ENCODE data around the gene NDE1.

NDE1 gene

DNA sequence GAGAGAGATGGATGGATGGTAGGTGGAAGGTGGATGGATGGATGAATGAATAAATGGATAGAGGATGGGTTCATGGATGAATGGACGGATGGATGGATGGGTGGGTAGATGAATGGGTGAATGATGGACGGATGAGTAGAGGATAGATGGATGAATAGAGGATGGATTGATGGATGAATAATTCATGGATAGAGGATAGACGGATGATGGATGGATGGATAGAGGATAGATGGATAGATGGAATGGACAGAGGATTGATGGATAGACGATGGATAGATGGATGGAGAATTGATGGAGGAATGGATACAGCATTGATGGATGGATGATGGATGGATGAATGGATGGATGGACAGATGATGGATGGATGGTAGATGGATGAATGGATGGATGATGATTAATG lies 115.1 kb downstream of the NDE1 start:
- Histone ChIP-seq H2BK15ac (replicated peaks; ENCODE audit: low read depth) (no peak overlapping the region), H2AK5ac (ENCODE audit: low read length) (no peak overlapping the region), H3K27me3 (ENCODE audit: insufficient read depth, low read length, poor library complexity) (no peaks in the 10 kb centered on the region), H3K4me3 (ENCODE audit: low read length) (no peak overlapping the region), H3K56ac (ENCODE audit: low read length) (no peak overlapping the region), H2BK5ac (ENCODE audit: low read length) (no peak overlapping the region), H3K36me3 (ENCODE audit: control insufficient read depth, insufficient read depth, low read length) (no peaks in the 10 kb centered on the region), H3K18ac (ENCODE audit: low read length) (no peak overlapping the region), H3K9ac (ENCODE audit: low read length) (no peak overlapping the region), H3K4ac (ENCODE audit: low read depth, low read length) (no peak overlapping the region), H3K79me2 (ENCODE audit: control insufficient read depth, insufficient read depth, low read length) (no peaks in the 10 kb centered on the region), H3K4me1 (ENCODE audit: control insufficient read depth, low read depth, low read length) (no peaks in the 10 kb centered on the region), H3K4me2 (ENCODE audit: low read length) (no peak overlapping the region), H4K5ac (ENCODE audit: low read length) (no peak overlapping the region), H4K8ac (ENCODE audit: low read depth, low read length) (no peak overlapping the region), H3K23ac (ENCODE audit: low read length) (no peak overlapping the region), H2BK120ac (ENCODE audit: low read depth, low read length) (no peak overlapping the region), H3K79me1 (ENCODE audit: low read length) (no peaks in the 10 kb centered on the region), H3K27ac (ENCODE audit: low read depth, low read length) (no peak overlapping the region)
- 100% methylated on average over 2 of the region's 4 CpGs for WGBS (ENCODE audit: extremely low coverage, insufficient coverage, low lambda C conversion rate)
- DNase-seq = no peak

- H3K23ac ChIP-seq (ENCODE audit: low read length) = no peak overlapping the region
- H2BK5ac ChIP-seq (ENCODE audit: low read length) = no peak overlapping the region
- no peaks in the 10 kb centered on the region for H3K79me1 ChIP-seq (ENCODE audit: low read length)
- H3K4me3 ChIP-seq (ENCODE audit: low read length) = no peak overlapping the region
- H2AK5ac ChIP-seq (ENCODE audit: low read length) = no peak overlapping the region
- H3K27me3 ChIP-seq (ENCODE audit: insufficient read depth, low read length, poor library complexity) = no peaks in the 10 kb centered on the region
- H3K27ac ChIP-seq (ENCODE audit: low read depth, low read length) = no peak overlapping the region
- no peak overlapping the region for H4K8ac ChIP-seq (ENCODE audit: low read depth, low read length)
- no peak overlapping the region for H4K5ac ChIP-seq (ENCODE audit: low read length)
- no peak overlapping the region for H3K56ac ChIP-seq (ENCODE audit: low read length)
- H2BK15ac ChIP-seq (replicated peaks; ENCODE audit: low read depth) = no peak overlapping the region
- H3K79me2 ChIP-seq (ENCODE audit: control insufficient read depth, insufficient read depth, low read length) = no peaks in the 10 kb centered on the region
- no CpG with 5 or more reads among the region's 3 CpGs for WGBS (ENCODE audit: extremely low coverage, insufficient coverage, low lambda C conversion rate)
- no peak overlapping the region for H3K4me2 ChIP-seq (ENCODE audit: low read length)
- no peaks in the 10 kb centered on the region for H3K36me3 ChIP-seq (ENCODE audit: control insufficient read depth, insufficient read depth, low read length)
- H3K18ac ChIP-seq (ENCODE audit: low read length) = no peak overlapping the region
- H3K4me1 ChIP-seq (ENCODE audit: control insufficient read depth, low read depth, low read length) = no peaks in the 10 kb centered on the region
- peak; percentile 79 for DNase-seq
- no peak overlapping the region for H2BK120ac ChIP-seq (ENCODE audit: low read depth, low read length)
- no peak overlapping the region for H3K4ac ChIP-seq (ENCODE audit: low read depth, low read length)
- H3K9ac ChIP-seq (ENCODE audit: low read length) = no peak overlapping the region
Observed at GRCh38 chr16:15765880-15766279, 115.8 kb downstream of the NDE1 start.

- no peaks in the 10 kb centered on the region for H3K79me2 ChIP-seq (ENCODE audit: control insufficient read depth, insufficient read depth, low read length)
Observed at GRCh38 chr16:15766918-15767317, 116.9 kb downstream of the NDE1 start.

DNA sequence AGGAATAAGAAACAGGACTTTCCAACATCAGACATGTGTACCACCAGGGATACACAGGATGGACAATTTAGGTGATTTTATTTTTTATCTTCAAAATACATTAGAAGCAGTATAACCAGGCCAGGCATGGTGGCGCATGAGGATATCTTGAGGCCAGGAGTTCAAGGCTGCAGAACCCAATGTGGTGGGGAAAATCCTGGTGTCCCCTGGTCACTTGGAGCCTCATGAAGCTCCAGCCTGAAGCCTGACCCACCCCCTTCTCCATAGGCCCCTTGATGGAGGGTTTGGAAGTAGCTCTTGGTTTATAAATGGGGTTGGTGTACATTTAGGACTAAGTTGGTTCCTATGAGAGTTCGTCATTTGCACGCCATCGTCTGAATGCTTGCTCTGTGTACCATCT lies 118.2 kb downstream of the NDE1 start:
- no peak overlapping the region for H3K4ac ChIP-seq (ENCODE audit: low read depth, low read length)
- no peaks in the 10 kb centered on the region for H3K4me1 ChIP-seq (ENCODE audit: control insufficient read depth, low read depth, low read length)
- H4K5ac ChIP-seq (ENCODE audit: low read length) = no peak overlapping the region
- no peak overlapping the region for H3K27ac ChIP-seq (ENCODE audit: low read depth, low read length)
- no peak for DNase-seq
- no peaks in the 10 kb centered on the region for H3K36me3 ChIP-seq (ENCODE audit: control insufficient read depth, insufficient read depth, low read length)
- H3K27me3 ChIP-seq (ENCODE audit: insufficient read depth, low read length, poor library complexity) = no peaks in the 10 kb centered on the region
- no CpG with 5 or more reads among the region's 4 CpGs for WGBS (ENCODE audit: extremely low coverage, insufficient coverage, low lambda C conversion rate)
- no peak overlapping the region for H2BK120ac ChIP-seq (ENCODE audit: low read depth, low read length)
- H3K4me3 ChIP-seq (ENCODE audit: low read length) = no peak overlapping the region
- no peak overlapping the region for H3K9ac ChIP-seq (ENCODE audit: low read length)
- H4K8ac ChIP-seq (ENCODE audit: low read depth, low read length) = no peak overlapping the region
- no peaks in the 10 kb centered on the region for H3K79me2 ChIP-seq (ENCODE audit: control insufficient read depth, insufficient read depth, low read length)
- H3K18ac ChIP-seq (ENCODE audit: low read length) = no peak overlapping the region
- H2AK5ac ChIP-seq (ENCODE audit: low read length) = no peak overlapping the region
- H3K23ac ChIP-seq (ENCODE audit: low read length) = no peak overlapping the region
- no peaks in the 10 kb centered on the region for H3K79me1 ChIP-seq (ENCODE audit: low read length)
- H3K4me2 ChIP-seq (ENCODE audit: low read length) = no peak overlapping the region
- no peak overlapping the region for H2BK5ac ChIP-seq (ENCODE audit: low read length)
- no peak overlapping the region for H2BK15ac ChIP-seq (replicated peaks; ENCODE audit: low read depth)
- H3K56ac ChIP-seq (ENCODE audit: low read length) = no peak overlapping the region

More at GRCh38 chr16:15766918-15767317, 116.9 kb downstream of the NDE1 start:
- Histone ChIP-seq H2AK5ac (ENCODE audit: low read length) (no peak overlapping the region), H3K4me2 (ENCODE audit: low read length) (no peak overlapping the region), H4K5ac (ENCODE audit: low read length) (no peak overlapping the region), H3K27ac (ENCODE audit: low read depth, low read length) (peak overlapping the region; percentile 18), H3K4me1 (ENCODE audit: control insufficient read depth, low read depth, low read length) (no peaks in the 10 kb centered on the region), H3K36me3 (ENCODE audit: control insufficient read depth, insufficient read depth, low read length) (no peaks in the 10 kb centered on the region), H2BK5ac (ENCODE audit: low read length) (no peak overlapping the region), H3K56ac (ENCODE audit: low read length) (no peak overlapping the region), H3K4ac (ENCODE audit: low read depth, low read length) (no peak overlapping the region), H3K9ac (ENCODE audit: low read length) (no peak overlapping the region), H3K79me1 (ENCODE audit: low read length) (no peaks in the 10 kb centered on the region), H3K27me3 (ENCODE audit: insufficient read depth, low read length, poor library complexity) (no peaks in the 10 kb centered on the region), H3K4me3 (ENCODE audit: low read length) (no peak overlapping the region), H3K23ac (ENCODE audit: low read length) (no peak overlapping the region), H2BK120ac (ENCODE audit: low read depth, low read length) (no peak overlapping the region), H2BK15ac (replicated peaks; ENCODE audit: low read depth) (no peak overlapping the region), H4K8ac (ENCODE audit: low read depth, low read length) (no peak overlapping the region), H3K18ac (ENCODE audit: low read length) (no peak overlapping the region)
- 100% methylated on average over 1 of the region's 5 CpGs for WGBS (ENCODE audit: extremely low coverage, insufficient coverage, low lambda C conversion rate)
- no peak for DNase-seq

GRCh38 chr16:15769239-15769638 lies 119.2 kb downstream of the NDE1 start:
- H3K23ac ChIP-seq (ENCODE audit: low read length) = no peak overlapping the region
- no peak overlapping the region for H2BK15ac ChIP-seq (replicated peaks; ENCODE audit: low read depth)
- H3K56ac ChIP-seq (ENCODE audit: low read length) = no peak overlapping the region
- no peak overlapping the region for H3K9ac ChIP-seq (ENCODE audit: low read length)
- WGBS (ENCODE audit: extremely low coverage, insufficient coverage, low lambda C conversion rate) = no CpG with 5 or more reads among the region's 8 CpGs
- H4K5ac ChIP-seq (ENCODE audit: low read length) = no peak overlapping the region
- no peaks in the 10 kb centered on the region for H3K27me3 ChIP-seq (ENCODE audit: insufficient read depth, low read length, poor library complexity)
- no peaks in the 10 kb centered on the region for H3K36me3 ChIP-seq (ENCODE audit: control insufficient read depth, insufficient read depth, low read length)
- H3K4me1 ChIP-seq (ENCODE audit: control insufficient read depth, low read depth, low read length) = no peaks in the 10 kb centered on the region
- H3K18ac ChIP-seq (ENCODE audit: low read length) = no peak overlapping the region
- H3K79me2 ChIP-seq (ENCODE audit: control insufficient read depth, insufficient read depth, low read length) = no peaks in the 10 kb centered on the region
- H3K27ac ChIP-seq (ENCODE audit: low read depth, low read length) = no peak overlapping the region
- H3K79me1 ChIP-seq (ENCODE audit: low read length) = no peaks in the 10 kb centered on the region
- H2BK5ac ChIP-seq (ENCODE audit: low read length) = no peak overlapping the region
- no peak overlapping the region for H3K4ac ChIP-seq (ENCODE audit: low read depth, low read length)
- no peak overlapping the region for H3K4me2 ChIP-seq (ENCODE audit: low read length)
- no peak overlapping the region for H2BK120ac ChIP-seq (ENCODE audit: low read depth, low read length)
- H2AK5ac ChIP-seq (ENCODE audit: low read length) = no peak overlapping the region
- H3K4me3 ChIP-seq (ENCODE audit: low read length) = no peak overlapping the region
- no peak for DNase-seq
- H4K8ac ChIP-seq (ENCODE audit: low read depth, low read length) = no peak overlapping the region

- Histone ChIP-seq H2BK120ac (ENCODE audit: low read depth, low read length) (no peak overlapping the region), H3K4me1 (ENCODE audit: control insufficient read depth, low read depth, low read length) (no peaks in the 10 kb centered on the region), H4K8ac (ENCODE audit: low read depth, low read length) (no peak overlapping the region), H3K36me3 (ENCODE audit: control insufficient read depth, insufficient read depth, low read length) (no peaks in the 10 kb centered on the region), H3K23ac (ENCODE audit: low read length) (no peak overlapping the region), H3K4me3 (ENCODE audit: low read length) (no peak overlapping the region), H3K9ac (ENCODE audit: low read length) (no peak overlapping the region), H3K18ac (ENCODE audit: low read length) (no peak overlapping the region), H3K79me1 (ENCODE audit: low read length) (no peaks in the 10 kb centered on the region), H2BK15ac (replicated peaks; ENCODE audit: low read depth) (no peak overlapping the region), H3K27me3 (ENCODE audit: insufficient read depth, low read length, poor library complexity) (no peaks in the 10 kb centered on the region), H3K79me2 (ENCODE audit: control insufficient read depth, insufficient read depth, low read length) (no peaks in the 10 kb centered on the region), H3K4ac (ENCODE audit: low read depth, low read length) (no peak overlapping the region), H4K5ac (ENCODE audit: low read length) (no peak overlapping the region), H3K27ac (ENCODE audit: low read depth, low read length) (no peak overlapping the region), H3K4me2 (ENCODE audit: low read length) (no peak overlapping the region), H2AK5ac (ENCODE audit: low read length) (no peak overlapping the region), H2BK5ac (ENCODE audit: low read length) (no peak overlapping the region), H3K56ac (ENCODE audit: low read length) (no peak overlapping the region)
- DNase-seq = no peak
- WGBS (ENCODE audit: extremely low coverage, insufficient coverage, low lambda C conversion rate) = no CpG with 5 or more reads among the region's 7 CpGs
Observed at GRCh38 chr16:15770107-15770506, 120.1 kb downstream of the NDE1 start.
